GM19351 (cell line): ENCODE measurements around the gene VDAC1.

Experiments
- ATAC-seq: cut with Tn5 transposase; IDR thresholded peaks from one replicate; pipeline ENCODE4 v1.9.1; 2021; ENCODE audit warnings: mild to moderate bottlenecking, moderate library complexity; ENCODE audit not compliant: unreplicated experiment

The VDAC1 gene

GRCh38 chr5:134025786-134026185, 21.0 kb upstream of the VDAC1 start:
- no peak for ATAC-seq

- ATAC-seq: no peak
Observed at GRCh38 chr5:134024811-134025210, 20.0 kb upstream of the VDAC1 start.

- ATAC-seq: no peak
Observed at GRCh38 chr5:134022333-134022732, 17.6 kb upstream of the VDAC1 start.

GRCh38 chr5:134020188-134020587, 15.4 kb upstream of the VDAC1 start:
- ATAC-seq: no peak

GRCh38 chr5:134019636-134020035, 14.9 kb upstream of the VDAC1 start:
- ATAC-seq: no peak

- no peak for ATAC-seq
Observed at GRCh38 chr5:134018986-134019316, 14.2 kb upstream of the VDAC1 start.

GRCh38 chr5:134018154-134018985, 13.6 kb upstream of the VDAC1 start:
- no peak for ATAC-seq

GRCh38 chr5:134008266-134008749, 3.5 kb upstream of the VDAC1 start:
- no peak for ATAC-seq

GRCh38 chr5:134007581-134008265, 2.9 kb upstream of the VDAC1 start:
- ATAC-seq: no peak

- ATAC-seq: no peak
Observed at GRCh38 chr5:134006115-134006514, 1.3 kb upstream of the VDAC1 start.

GRCh38 chr5:134005417-134006061, 764 bp upstream of the VDAC1 start:
- no peak for ATAC-seq

GRCh38 chr5:134003817-134004625, 754 bp downstream of the VDAC1 start:
- peak; percentile 27 for ATAC-seq

GRCh38 chr5:134003064-134003816, 1.5 kb downstream of the VDAC1 start:
- no peak for ATAC-seq

GRCh38 chr5:134001938-134002731, 2.6 kb downstream of the VDAC1 start:
- ATAC-seq: no peak

- no peak for ATAC-seq
Observed at GRCh38 chr5:134000696-134001453, 3.9 kb downstream of the VDAC1 start.

GRCh38 chr5:134000091-134000511, 4.7 kb downstream of the VDAC1 start:
- ATAC-seq: no peak

GRCh38 chr5:133998807-133999206, 6.0 kb downstream of the VDAC1 start:
- ATAC-seq: no peak

- ATAC-seq: no peak
Observed at GRCh38 chr5:133998042-133998441, 6.7 kb downstream of the VDAC1 start.
